LNCAP (cell line): ENCODE results near the gene POU2F2.

ENCODE experiments used
- CTCF ChIP-seq: fragments of 450-650 bp; IDR thresholded peaks from 2 replicates; pipeline ENCODE4 v1.5.1; 2017; ENCODE audit warnings: mild to moderate bottlenecking

Gene POU2F2

GRCh38 chr19:42108527-42109389, 23.5 kb downstream of the POU2F2 start:
- peak; percentile 87 for TF ChIP-seq CTCF

GRCh38 chr19:42105368-42105767, 26.9 kb downstream of the POU2F2 start:
- TF ChIP-seq CTCF: no peak

GRCh38 chr19:42102877-42103276, 29.4 kb downstream of the POU2F2 start:
- no peak for TF ChIP-seq CTCF

- no peak for TF ChIP-seq CTCF
These were observed 32.8 kb downstream of the POU2F2 start for GRCh38 chr19:42099336-42099925.

GRCh38 chr19:42098781-42099180, 33.5 kb downstream of the POU2F2 start:
- no peak for TF ChIP-seq CTCF

GRCh38 chr19:42097461-42097860, 34.8 kb downstream of the POU2F2 start:
- TF ChIP-seq CTCF: no peak

- no peak for TF ChIP-seq CTCF
These were observed 35.9 kb downstream of the POU2F2 start for GRCh38 chr19:42096255-42096837.
